A673 (cell line): Measurements from ENCODE around the gene TIRAP.

Experiments
- EZH2 ChIP-seq: fragments of 200-600 bp; sonication (generic); IDR thresholded peaks from 2 replicates; pipeline ENCODE4 v1.6.1; 2017; ENCODE audit warnings: borderline replicate concordance, low read depth, mild to moderate bottlenecking, mixed read lengths, antibody characterized with exemption, low read length; ENCODE audit not compliant: poor library complexity, severe bottlenecking
- TF ChIP-seq, protein P1 (sequence below): fragments of 300-800, 200-600 bp; sonication (generic); conservative IDR thresholded peaks from 2 replicates; pipeline ENCODE4 v1.5.1; 2017; ENCODE audit warnings: low read depth, mild to moderate bottlenecking, antibody characterized with exemption, low read length, moderate library complexity, mixed read lengths

DNA sequence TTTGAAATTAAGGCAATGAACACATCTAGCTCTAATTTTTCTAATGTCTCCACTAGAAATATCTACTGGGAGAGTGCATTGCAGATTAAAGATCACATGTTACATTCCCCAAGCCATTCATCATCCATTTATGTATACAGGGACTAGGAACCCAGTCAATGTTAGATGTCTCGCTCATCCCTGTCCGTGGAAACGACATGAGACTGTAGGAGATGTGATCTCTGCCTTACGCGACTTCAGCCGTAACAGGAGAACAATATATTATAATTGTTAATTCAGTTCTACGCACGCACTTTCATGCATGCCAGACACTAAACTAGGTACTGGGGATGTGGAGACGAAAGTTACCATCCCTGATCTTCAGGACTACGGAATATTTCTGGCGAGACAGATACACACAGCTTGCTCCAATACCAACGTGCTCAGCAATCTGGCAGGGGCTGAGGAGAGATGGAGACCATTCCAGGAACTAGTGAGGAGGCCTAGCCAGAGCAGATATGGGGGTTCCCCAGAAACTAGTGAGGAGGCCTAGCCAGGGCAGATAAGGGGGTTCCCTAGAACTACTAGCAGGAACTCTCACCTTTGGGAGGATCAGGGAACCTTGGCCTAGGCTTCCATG lies 21.7 kb downstream of the TIRAP start:
- TF ChIP-seq, protein P1, sequence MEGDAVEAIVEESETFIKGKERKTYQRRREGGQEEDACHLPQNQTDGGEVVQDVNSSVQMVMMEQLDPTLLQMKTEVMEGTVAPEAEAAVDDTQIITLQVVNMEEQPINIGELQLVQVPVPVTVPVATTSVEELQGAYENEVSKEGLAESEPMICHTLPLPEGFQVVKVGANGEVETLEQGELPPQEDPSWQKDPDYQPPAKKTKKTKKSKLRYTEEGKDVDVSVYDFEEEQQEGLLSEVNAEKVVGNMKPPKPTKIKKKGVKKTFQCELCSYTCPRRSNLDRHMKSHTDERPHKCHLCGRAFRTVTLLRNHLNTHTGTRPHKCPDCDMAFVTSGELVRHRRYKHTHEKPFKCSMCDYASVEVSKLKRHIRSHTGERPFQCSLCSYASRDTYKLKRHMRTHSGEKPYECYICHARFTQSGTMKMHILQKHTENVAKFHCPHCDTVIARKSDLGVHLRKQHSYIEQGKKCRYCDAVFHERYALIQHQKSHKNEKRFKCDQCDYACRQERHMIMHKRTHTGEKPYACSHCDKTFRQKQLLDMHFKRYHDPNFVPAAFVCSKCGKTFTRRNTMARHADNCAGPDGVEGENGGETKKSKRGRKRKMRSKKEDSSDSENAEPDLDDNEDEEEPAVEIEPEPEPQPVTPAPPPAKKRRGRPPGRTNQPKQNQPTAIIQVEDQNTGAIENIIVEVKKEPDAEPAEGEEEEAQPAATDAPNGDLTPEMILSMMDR, result no peak
- TF ChIP-seq EZH2, result no peak
